Stimulated activated CD8-positive, alpha-beta memory T cell treated with anti-CD3 and anti-CD28 coated beads, Interleukin-4, amount 100 ng/mL, for 48 hours (primary cell): ENCODE measurements around the gene ARHGEF2.

Source experiments
- DNase-seq: peaks from one replicate; pipeline ENCODE4 v3.0.0-alpha.2; 2020

The ARHGEF2 gene

GRCh38 chr1:155969377-155969791 is 9.0 kb downstream of the ARHGEF2 start:
- no peak for DNase-seq

GRCh38 chr1:155968670-155969069 is 9.7 kb downstream of the ARHGEF2 start:
- DNase-seq: no peak

GRCh38 chr1:155968051-155968400 is 10.3 kb downstream of the ARHGEF2 start:
- no peak for DNase-seq

DNA sequence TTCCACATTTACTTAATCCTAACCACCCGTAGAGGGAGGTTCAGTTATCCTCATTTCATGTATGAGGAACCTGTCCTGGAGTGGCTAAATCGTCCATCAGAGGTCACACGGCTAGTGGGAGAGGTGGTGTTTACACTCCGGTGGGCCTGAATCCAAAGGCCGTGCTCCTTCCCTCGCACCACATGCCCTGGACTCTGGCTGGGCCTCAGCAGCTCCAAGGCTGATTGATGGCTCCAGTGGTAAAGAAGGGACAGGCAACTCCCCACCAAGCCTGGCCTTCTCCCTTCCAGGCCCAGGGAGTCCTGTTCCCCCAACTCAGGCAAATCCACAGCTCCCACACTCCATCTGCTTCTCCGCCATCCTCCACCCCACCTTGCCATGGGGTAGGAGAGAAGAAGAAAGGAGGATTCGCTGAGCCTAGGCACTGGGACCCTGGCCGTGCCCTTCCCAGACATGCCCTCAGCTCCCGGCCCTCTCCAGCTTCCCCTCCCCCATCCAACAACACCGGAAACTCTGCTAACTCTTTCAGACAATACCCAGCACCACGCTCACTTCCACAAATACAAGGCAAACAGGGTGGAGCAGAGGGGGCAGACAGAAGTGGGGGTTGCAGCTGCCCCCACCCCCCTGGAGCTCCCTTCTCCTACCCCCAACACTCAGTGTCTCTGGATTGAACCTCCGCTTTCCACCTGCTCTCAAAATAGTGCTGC is 10.9 kb downstream of the ARHGEF2 start:
- DNase-seq: no peak

GRCh38 chr1:155966750-155967149 is 11.6 kb downstream of the ARHGEF2 start:
- DNase-seq: no peak

DNA sequence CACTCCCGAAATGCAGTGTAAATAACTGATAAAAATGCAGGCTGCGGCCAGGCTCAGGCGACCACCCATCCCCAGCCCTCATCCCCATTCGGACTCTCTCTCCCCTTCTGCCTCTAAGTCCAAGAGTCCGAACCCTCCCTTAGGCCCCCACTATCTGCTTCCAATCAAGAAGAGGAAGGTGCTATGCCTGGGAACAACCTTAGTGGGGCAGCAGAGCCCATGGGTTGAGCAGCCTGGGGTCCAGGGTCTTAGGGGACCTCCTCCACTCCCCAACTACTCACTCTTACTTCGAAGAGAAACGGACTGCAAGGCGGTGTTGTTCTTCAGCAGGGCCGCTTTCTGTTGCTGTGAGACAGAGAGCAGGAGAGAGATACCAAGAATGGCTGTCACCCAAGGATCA is 12.2 kb downstream of the ARHGEF2 start:
- DNase-seq: no peak

DNA sequence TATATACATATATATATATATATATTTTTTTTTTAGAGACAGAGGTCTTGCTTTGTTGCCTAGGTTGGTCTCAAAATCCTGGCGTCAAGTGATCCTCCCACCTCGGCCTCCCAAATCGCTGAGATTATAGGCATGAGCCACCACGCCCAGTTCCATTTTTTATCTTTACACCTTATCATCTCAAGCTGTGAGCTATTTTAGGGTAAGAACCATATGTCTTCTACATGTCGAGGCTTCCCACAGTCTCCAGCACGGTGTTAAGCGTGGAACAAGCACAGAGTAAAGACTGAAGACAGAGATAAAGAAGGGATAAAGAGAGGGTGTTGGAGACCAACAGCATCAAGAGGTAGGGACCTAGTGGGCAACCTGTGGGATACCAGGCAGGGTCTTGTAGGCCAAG is 14.2 kb downstream of the ARHGEF2 start:
- no peak for DNase-seq

GRCh38 chr1:155962599-155963211 is 15.6 kb downstream of the ARHGEF2 start:
- DNase-seq: no peak

GRCh38 chr1:155961937-155962336 is 16.4 kb downstream of the ARHGEF2 start:
- DNase-seq: no peak

- no peak for DNase-seq
Observed at GRCh38 chr1:155960081-155960745, 18.1 kb downstream of the ARHGEF2 start.

DNA sequence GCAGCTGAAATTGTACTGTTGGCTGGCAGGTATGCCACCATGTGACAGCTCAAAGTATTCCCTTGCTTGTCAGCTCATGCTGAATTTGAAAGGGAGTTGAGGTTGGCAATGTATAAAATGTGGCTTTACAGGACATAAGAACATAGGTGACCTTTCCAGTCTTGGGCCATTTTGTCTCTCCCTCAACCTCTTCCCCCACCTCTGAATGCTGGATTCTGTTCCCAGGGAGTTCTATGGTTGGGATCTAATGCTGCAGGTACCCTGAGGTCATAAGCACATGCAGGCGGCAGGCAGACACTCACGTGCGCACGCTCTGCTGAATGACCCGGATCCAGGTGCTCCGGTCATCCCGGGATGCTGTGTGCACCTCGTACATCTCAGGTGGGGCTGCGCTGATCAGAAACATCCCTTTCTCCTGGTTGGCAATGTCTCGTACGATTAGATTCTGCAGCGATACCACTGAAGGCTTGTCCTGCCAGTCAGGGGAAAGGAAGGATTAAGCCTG is 20.9 kb downstream of the ARHGEF2 start:
- DNase-seq: no peak

DNA sequence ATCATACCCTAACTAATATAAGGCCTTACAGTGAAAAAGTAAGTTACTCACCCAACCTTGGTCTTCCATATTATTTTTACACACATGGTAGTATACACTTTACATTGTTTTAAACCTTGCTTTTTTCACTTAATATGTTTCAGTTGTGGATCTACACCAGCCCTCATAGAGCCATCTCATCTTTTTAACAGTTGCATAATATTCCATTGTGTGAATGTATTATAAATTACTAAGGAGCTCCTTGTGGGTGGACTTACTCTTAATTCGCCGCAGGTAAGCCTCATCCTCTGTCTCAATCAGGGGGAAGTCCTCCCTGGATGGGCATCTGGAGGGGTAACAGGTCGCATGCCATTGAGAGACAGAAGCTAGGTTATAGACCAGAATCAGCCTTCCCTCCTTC is 23.7 kb downstream of the ARHGEF2 start:
- DNase-seq: no peak

DNA sequence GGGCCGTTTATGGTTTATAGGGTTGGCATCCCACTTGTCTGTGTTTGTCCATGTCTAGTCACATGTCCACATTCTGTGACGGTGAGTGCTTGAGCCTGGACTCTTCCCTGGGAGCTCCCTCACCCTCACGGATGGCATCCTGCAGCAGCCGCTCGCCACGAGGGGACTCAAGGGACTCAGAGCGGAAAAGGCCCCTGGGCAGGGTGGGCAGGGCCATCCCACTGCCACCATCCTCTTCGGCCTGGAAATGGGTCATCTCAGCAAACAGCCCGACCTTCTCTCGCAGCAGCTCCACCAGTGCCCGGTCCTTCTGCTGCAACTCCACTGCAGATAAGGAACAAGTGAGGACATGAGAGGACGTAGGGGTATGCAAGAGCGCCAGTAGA is 25.8 kb downstream of the ARHGEF2 start:
- DNase-seq: no peak

- DNase-seq: no peak
Observed at GRCh38 chr1:155951753-155952504, 26.4 kb downstream of the ARHGEF2 start.

DNA sequence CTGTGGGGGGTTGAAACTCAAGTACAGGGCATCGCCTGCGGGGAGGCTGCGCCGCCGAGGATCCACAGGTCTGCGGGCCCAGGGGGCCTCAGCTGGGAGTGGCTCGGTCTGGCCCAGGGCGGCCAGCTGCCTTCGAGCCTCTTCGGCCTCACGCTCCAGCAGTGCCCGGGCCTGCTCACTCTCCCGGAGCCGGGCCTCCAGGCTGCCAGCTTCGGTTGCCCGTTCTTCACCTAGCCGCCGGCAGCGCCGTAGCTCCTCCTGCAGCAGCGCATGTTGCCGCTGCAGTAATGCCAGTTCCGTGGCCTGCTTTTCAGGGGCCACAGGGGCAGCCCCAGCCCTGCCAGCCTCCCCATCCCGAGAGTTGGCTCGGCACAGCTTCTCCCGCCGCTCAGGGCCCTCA is 27.5 kb downstream of the ARHGEF2 start:
- DNase-seq: no peak

DNA sequence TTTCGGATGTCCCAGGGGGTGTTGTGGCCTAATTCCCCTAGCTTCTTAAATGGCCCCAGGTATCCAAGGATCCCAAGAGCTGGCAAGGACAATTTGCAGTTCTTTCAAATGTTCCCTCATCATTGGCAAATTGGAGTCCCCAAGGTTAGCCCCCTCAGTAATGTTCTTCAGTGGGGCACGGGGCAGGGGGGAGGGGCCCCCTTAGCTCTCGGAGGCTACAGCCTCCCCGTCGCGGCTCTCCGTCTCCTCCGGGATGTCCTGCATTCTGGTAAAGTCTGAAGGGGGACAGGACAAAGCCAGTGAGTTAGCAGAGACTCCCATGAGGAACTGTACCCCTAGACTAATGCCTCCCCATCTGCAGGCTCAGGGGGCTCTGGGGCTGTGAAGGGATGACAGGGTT is 30.6 kb downstream of the ARHGEF2 start:
- no peak for DNase-seq

GRCh38 chr1:155947292-155947691 is 31.1 kb downstream of the ARHGEF2 start:
- DNase-seq: no peak

DNA sequence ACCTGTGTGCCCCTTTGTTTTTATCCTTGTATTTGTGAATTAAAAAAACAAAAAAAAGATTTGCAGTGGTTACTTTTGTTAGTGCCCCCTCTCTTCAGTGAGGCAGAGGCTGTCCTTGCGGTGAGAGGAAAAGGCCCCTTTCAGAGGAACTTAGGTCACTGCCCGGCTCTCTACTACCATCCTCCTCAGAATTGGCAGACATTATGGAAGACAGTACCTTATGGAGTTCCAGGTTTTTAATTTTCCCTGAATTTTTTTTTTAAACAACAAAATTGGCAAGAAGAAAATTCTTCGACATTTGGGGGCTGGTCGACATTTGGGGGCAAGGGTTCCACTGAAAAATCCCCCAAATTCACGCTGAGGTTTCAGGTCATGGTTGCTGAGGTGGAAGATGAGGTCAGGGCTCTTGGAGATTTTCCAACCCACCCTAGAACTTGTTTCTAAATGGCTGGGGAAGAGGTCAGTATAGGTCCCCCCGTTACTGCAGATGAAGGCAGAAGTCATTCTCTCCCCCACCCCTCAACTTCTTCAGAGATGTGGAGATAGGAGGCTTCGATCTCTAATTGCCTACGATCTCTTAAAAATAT is 31.6 kb downstream of the ARHGEF2 start:
- no peak for DNase-seq

DNA sequence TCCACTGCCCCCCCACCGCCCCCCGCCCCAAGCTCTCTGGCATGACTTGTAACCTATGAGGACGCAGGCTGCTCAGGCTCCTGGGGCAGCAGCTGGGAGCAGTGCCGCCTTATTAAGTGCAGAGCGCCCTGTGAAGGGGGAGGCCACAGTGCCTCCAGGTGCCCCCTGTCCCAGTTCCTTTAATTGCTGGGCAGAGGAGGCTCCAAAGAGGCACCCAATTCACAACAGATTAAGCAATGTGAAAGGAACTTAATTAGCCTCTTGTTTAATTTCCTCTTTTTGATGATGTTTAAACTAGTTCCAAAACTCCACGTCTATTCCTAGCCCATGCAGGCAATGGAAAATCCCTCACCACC is 33.9 kb downstream of the ARHGEF2 start:
- no peak for DNase-seq

DNA sequence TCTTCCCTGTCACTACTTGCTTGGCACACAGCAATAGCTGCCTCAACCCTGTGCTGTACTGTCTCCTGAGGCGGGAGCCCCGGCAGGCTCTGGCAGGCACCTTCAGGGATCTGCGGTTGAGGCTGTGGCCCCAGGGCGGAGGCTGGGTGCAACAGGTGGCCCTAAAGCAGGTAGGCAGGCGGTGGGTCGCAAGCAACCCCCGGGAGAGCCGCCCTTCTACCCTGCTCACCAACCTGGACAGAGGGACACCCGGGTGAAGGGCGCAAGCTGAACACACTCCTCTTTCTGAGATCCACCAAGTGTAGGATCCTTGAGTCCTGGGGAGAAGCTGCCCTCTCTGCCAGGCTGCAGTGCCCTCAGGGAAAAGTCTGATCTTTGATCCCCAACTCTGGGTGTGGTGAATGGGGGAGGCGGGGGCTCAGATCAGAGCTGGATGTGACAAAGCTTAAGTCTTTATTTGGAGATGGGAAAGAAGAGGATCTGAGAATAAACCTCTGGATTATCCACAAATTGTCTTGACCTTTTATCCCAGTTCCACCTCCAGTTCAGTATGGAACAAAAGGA is 35.7 kb downstream of the ARHGEF2 start:
- no peak for DNase-seq

DNA sequence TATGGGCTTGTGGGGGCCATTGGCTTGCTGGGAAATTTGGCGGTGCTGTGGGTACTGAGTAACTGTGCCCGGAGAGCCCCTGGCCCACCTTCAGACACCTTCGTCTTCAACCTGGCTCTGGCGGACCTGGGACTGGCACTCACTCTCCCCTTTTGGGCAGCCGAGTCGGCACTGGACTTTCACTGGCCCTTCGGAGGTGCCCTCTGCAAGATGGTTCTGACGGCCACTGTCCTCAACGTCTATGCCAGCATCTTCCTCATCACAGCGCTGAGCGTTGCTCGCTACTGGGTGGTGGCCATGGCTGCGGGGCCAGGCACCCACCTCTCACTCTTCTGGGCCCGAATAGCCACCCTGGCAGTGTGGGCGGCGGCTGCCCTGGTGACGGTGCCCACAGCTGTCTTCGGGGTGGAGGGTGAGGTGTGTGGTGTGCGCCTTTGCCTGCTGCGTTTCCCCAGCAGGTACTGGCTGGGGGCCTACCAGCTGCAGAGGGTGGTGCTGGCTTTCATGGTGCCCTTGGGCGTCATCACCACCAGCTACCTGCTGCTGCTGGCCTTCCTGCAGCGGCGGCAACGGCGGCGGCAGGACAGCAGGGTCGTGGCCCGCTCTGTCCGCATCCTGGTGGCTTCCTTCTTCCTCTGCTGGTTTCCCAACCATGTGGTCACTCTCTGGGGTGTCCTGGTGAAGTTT is 36.4 kb downstream of the ARHGEF2 start:
- DNase-seq: no peak
